Measurements from ENCODE around the gene RALGPS2. TPM values are rescaled to one million over a fixed set of nuclear protein-coding genes. Genes with fewer than 3 reads are reported as not detected.
A peak's percentile ranks its signal among the peaks of the same experiment; 100 is the strongest.

RALGPS2 gene
- total RNA-seq, 1 donor from 2014 or later, result 207 TPM

GRCh38 chr1:178921499-178921898, 196.5 kb downstream of the RALGPS2 start:
- ATAC-seq (ENCODE audit: low read depth) (peak; percentile 63), DNase-seq (no peak)
- no peaks in the 10 kb centered on the region for H3K27me3 Mint-ChIP-seq
- peaks cover 6% of the 10 kb centered on the region for H3K9me3 Mint-ChIP-seq
- POLR2A ChIA-PET, result interaction anchor here (0.7 to 0.9 kb wide), 3 partner anchors 15 to 315 kb away, joined by 3 to 6 read pairs (median 3); no protein-coding TSS in a partner anchor
- peak overlapping the region; percentile 59 for H3K27ac Mint-ChIP-seq
- H3K4me1 Mint-ChIP-seq, result peaks cover 76% of the 10 kb centered on the region
- no peak for TF ChIP-seq CTCF (IDR thresholded peaks at IDR 0.05)
- H3K36me3 Mint-ChIP-seq (ENCODE audit: low read depth), result peaks cover 71% of the 10 kb centered on the region
- intact Hi-C loops (cut with micrococcal nuclease), result loop anchor here (1.0 to 2.0 kb wide), 2 partner anchors 11 to 17 kb away; no protein-coding TSS in a partner anchor
- CTCF ChIA-PET, result no interaction called here
- H3K4me3 Mint-ChIP-seq, result no peak overlapping the region

GRCh38 chr1:178923512-178923911, 198.5 kb downstream of the RALGPS2 start:
- POLR2A ChIA-PET, result interaction anchor here (1.2 kb wide), 1 partner anchor 9 kb away, joined by 3 read pairs; no protein-coding TSS in a partner anchor
- Mint-ChIP-seq H3K9me3 (peaks cover 6% of the 10 kb centered on the region), H3K4me1 (peaks cover 85% of the 10 kb centered on the region), H3K27ac (no peak overlapping the region), H3K4me3 (no peak overlapping the region), H3K36me3 (ENCODE audit: low read depth) (peaks cover 57% of the 10 kb centered on the region), H3K27me3 (no peaks in the 10 kb centered on the region)
- no peak for DNase-seq
- no peak for ATAC-seq (ENCODE audit: low read depth)
- intact Hi-C loops (cut with micrococcal nuclease), result no loop called here
- no peak for TF ChIP-seq CTCF (IDR thresholded peaks at IDR 0.05)
- CTCF ChIA-PET, result no interaction called here

GRCh38 chr1:178926046-178926445, 201.0 kb downstream of the RALGPS2 start:
- DNase-seq (no peak), ATAC-seq (ENCODE audit: low read depth) (peak; percentile 51)
- Mint-ChIP-seq H3K9me3 (peaks cover 6% of the 10 kb centered on the region), H3K27me3 (no peaks in the 10 kb centered on the region), H3K4me1 (peaks cover 88% of the 10 kb centered on the region), H3K4me3 (peak overlapping the region; percentile 35), H3K27ac (peak overlapping the region; percentile 78), H3K36me3 (ENCODE audit: low read depth) (peaks cover 37% of the 10 kb centered on the region)
- TF ChIP-seq CTCF (IDR thresholded peaks at IDR 0.05), result no peak
- POLR2A ChIA-PET, result interaction anchor here (0.7 to 0.8 kb wide), 3 partner anchors 21 to 349 kb away, joined by 3 read pairs; no protein-coding TSS in a partner anchor
- CTCF ChIA-PET, result no interaction called here
- intact Hi-C loops (cut with micrococcal nuclease), result loop anchor here (5.0 kb wide), 1 partner anchor 34 kb away; no protein-coding TSS in a partner anchor

GRCh38 chr1:178927003-178927402, 202.0 kb downstream of the RALGPS2 start:
- peak overlapping the region; percentile 78 for H3K27ac Mint-ChIP-seq
- DNase-seq, result no peak
- no peak overlapping the region for H3K4me3 Mint-ChIP-seq
- H3K9me3 Mint-ChIP-seq, result peaks cover 6% of the 10 kb centered on the region
- no peak for TF ChIP-seq CTCF (IDR thresholded peaks at IDR 0.05)
- peaks cover 90% of the 10 kb centered on the region for H3K4me1 Mint-ChIP-seq
- no peak for ATAC-seq (ENCODE audit: low read depth)
- ChIA-PET POLR2A (interaction anchor here (0.6 to 0.8 kb wide), 2 partner anchors 22 to 322 kb away, joined by 3 to 4 read pairs; no protein-coding TSS in a partner anchor), CTCF (no interaction called here)
- no peaks in the 10 kb centered on the region for H3K27me3 Mint-ChIP-seq
- peaks cover 31% of the 10 kb centered on the region for H3K36me3 Mint-ChIP-seq (ENCODE audit: low read depth)
- intact Hi-C loops (cut with micrococcal nuclease), result loop anchor here (5.0 kb wide), 1 partner anchor 35 kb away; no protein-coding TSS in a partner anchor

GRCh38 chr1:178928041-178928440, 203.0 kb downstream of the RALGPS2 start:
- intact Hi-C loops (cut with micrococcal nuclease), result loop anchor here (2.0 to 5.0 kb wide), 2 partner anchors 13 to 36 kb away; no protein-coding TSS in a partner anchor
- ATAC-seq (ENCODE audit: low read depth) (no peak), DNase-seq (no peak)
- Mint-ChIP-seq H3K9me3 (peaks cover 6% of the 10 kb centered on the region), H3K36me3 (ENCODE audit: low read depth) (peaks cover 21% of the 10 kb centered on the region), H3K27ac (peak overlapping the region; percentile 66), H3K27me3 (no peaks in the 10 kb centered on the region), H3K4me1 (peaks cover 90% of the 10 kb centered on the region), H3K4me3 (no peak overlapping the region)
- no peak for TF ChIP-seq CTCF (IDR thresholded peaks at IDR 0.05)
- CTCF ChIA-PET, result no interaction called here
- POLR2A ChIA-PET, result interaction anchor here (0.7 kb wide), 1 partner anchor 19 kb away, joined by 3 read pairs; no protein-coding TSS in a partner anchor
